Suppressor macrophage treated with lipopolysaccharide for 1 hour (primary cell): ENCODE data around the gene C3orf20.

Source experiments
- DNase-seq, 3 donors: peaks; one replicate each; pipeline ENCODE4 v3.0.0-alpha.2; 2020 to 2022

Gene C3orf20

DNA sequence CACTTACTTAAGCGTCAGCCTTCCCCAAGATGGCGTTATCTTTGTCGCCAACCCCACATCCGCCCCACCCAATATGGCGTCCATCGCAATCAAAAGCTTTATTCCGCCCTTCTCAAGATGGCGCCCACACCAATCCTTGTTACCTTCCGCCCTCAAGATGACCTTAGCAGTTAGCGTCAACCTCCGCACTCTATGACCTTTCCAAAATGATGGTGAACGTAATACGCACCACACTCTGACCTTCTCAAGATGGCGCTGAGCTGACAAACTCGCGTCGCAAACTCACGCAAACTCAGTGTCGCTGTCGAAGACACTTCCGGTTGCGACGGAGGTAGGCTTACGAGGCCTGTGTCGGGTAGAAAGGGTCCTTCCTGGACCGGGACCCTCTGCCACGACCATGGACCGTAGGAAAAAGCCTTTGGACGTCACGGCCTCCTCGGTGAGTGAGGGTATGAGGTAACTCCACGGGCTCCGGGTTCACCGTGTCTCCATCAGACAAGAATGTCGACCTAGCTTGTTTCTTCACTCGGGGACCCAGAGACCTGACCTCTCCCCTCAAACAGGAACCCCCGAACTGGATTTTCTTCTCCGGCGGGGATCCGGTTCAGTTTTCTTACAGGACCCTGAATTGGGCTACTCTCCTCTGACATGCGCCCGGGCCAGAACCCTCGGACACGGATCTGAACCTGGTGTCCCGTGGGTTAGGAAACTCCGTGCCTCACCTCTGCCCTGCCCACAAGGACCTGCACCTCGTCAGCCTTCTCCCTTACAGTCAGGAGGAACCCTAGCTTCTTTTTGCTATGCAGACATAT is 23.3 kb upstream of the C3orf20 start, which contains the start of gene CCDC174:
TSS of gene CCDC174 (plus strand) at position 323 of the 812 bp plus-strand sequence. CDS start at position 398, 75 bp downstream.
- DNase-seq = peak; percentile 97 to 99 (median 99)

DNA sequence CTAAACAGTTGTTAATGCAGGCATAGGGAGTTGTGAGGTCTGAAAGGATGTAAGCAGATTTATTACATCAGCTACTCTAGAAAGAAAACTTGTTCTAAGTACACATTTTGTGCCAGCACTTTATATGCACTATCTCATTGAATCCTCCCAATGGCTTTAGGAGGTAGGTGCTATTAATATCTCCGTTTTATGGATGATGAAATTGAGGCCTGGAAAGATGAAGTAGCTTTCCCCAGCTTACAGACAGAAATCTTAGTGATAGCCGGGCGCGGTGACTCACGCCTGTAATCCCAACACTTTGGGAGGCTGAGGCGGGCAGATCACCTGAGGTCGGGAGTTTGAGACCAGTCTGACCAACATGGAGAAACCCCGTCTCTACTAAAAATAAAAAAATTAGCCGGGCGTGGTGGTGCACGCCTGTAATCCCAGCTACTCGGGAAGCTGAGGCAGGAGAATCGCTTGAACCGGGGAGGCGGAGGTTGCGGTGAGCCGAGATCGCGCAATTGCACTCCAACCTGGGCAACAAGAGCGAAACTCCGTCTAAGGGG is 22.5 kb upstream of the C3orf20 start:
- DNase-seq = peak; percentile 12 to 44 (median 30)

DNA sequence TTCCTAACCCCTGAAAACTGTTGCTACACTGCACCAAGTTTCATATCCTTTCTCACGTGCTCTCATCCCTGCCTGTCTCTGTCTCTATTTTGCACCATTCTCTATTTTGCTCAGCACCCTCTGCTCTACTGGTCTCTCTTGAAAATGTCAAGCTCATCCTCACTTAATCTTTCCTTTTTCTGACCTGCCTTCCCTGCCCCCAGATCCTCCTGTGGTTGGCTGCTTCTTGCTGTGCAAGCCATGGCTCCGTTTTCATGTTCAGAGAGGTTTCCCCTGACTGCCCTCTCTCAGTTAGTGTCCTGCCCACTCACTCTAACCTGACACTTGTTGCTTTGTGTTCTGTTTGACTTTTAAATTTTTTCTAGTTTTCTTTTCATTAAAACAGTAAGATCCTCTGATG is 17.4 kb upstream of the C3orf20 start:
- no peak for DNase-seq

DNA sequence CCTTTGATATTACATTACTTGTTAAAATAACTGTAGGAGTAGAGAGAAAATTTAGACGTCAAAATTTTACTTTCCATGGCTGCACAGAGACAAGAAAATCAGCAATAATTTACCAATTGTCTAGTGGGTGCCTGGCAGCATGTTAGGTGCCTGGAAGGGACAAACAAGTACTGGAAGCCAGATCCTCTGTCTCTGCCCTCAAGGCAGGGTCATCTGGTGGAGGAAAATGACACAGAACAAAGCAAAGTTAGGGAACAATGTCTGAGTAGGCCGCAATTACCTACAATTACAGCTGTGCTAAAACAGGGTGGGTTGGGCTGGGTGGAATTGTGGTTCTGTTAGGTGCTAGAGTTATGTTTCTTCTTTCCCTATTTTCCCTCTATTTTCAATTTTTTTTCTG is 16.0 kb upstream of the C3orf20 start:
- DNase-seq = no peak

DNA sequence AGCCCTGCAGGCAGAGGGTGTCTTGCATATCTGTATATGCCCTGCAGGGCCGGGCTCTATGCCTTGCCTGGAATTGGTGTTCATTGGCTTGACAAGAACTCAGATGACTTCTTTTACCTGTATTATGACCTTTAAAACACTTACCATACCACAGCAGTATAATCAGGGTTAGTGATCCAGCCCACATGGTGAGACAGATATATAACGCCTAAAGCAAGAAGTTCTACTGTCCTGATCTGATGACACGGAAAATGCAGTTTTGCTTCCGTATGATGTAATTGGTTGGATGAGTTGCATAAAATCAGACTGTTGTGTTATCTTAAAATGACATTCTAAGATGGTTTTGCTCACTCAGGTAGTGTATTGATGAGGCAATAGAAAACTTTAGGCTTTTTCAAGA is 14.0 kb upstream of the C3orf20 start:
- DNase-seq = no peak

DNA sequence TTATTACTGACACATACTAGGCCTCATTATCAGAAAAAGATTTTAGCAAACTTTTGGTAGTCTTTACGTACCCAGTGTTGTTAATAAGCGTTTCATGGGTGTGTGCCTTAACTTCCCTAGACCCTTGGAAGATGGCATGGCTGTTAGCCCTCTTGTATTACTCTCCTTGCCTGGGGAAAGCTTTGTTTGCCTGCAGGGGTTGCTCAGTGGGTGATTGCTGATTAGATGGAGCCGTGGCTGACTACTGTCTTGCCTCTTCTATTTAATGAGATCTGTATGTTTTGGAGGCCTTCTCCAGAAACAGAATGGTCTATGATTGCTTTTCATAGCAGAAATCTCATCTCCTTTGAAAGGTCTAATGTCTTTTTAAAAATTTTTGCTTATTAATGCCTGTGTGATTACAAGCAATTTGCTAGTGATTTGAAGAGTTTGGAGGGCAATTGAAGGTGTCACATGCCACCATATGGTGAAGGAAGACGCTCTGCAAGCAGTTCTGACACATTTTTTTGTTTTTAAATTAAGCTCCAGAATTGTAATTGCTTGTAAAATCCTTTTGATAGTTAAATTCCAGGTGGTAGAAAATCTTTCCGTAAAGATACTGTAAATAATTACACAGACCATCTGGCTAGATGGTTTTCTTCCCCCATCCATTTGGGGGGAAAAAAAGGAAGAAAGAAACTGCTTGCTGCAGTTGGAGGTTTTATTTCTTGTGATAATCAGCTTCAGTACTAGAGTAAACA is 11.4 kb upstream of the C3orf20 start:
- no peak for DNase-seq

DNA sequence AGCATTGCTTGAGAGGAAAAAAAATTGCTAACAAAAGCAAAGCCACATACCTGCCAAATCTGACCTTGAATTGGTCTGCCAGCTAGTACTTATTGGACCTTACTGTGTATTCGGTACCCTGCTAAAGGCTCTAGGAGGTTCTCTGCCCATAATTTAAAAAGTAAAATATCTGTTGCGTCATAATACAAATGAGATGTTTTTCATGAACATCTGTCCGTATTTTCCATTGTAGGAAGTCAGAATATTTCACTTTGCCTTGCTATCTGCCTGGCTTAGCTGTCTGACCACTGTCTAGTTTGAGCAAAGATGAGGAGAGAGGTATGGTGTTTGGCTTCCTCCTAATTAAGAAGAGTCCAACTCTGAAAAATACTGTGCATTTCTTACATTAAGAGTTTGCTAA is 10.8 kb upstream of the C3orf20 start:
- DNase-seq = no peak

DNA sequence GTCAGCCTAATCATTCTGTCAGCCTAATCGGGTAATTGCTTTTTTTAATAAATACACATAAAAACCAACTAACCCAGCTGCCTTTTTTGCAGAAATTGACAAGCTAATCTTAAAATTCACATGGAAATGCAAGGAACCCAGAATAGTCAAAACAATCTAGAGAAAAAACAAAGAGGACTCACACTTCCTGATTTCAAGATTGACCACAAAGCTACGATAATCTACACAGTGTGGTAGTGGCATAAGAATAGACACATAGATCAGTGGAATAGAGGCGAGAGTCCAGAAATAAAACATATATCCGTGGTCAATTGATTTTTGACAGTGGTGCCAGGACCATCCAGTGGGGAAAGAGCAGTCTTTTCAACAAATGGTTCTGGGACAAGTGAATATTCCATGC is 2.4 kb upstream of the C3orf20 start:
- DNase-seq = no peak

DNA sequence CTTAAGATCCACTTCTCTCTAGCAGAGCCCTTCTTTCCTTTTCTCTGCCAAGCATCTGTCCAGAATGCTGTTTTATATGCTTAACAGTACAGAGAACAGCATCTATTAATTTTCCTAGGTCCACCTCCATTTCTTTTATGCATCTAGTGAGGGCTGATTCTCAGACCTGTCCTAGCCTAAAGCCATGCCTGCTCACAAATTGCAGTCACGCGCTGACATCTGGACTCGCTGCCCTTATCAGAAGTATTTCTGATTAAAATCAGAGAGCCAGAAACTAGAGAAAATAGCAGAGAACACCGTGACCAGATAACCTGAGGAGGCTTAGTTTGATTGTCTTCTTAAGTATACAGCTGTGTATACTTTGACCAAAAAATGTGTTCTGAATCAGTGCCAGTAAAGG is 1.9 kb downstream of the C3orf20 start:
- no peak for DNase-seq

DNA sequence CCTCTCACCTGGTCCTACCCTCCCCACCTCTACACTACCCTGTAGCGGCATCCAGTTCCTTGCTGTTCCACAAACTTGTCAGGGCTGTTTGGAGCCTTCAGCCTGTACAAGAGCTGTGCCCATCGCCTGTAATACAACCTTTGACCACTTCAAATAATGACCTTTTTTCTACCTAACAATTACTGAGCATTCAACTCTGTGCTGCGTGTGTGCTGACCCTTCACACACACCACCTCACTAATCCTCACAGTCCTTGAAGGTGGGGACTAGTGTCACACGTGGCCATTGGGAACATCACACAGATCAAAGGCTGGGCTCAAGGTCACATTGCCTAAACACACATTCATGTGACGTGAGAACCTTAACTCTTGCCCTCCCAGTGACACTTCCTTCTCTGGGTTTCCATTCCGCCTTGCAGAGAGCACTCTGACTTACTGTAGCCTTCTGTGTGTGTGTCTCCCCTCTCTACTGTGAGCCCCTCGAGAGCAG is 3.1 kb downstream of the C3orf20 start:
- no peak for DNase-seq

DNA sequence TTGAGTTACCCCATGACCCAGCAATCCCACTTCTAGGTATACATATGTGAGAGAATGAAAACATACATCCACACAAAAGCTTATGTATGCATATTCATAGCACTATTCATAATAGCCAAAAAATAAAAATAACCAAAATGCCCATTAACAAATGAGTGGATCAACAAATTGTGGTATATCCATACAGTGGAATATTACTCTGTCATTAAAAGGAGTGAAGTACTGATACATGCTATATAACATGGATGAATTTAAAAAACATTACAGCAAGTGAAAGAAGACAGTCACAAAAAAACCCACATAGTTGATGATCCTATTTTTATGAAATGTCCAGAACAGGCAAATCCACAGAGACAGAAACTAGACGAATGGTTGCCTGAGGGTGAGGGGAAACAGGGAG is 5.2 kb downstream of the C3orf20 start:
- DNase-seq = no peak

DNA sequence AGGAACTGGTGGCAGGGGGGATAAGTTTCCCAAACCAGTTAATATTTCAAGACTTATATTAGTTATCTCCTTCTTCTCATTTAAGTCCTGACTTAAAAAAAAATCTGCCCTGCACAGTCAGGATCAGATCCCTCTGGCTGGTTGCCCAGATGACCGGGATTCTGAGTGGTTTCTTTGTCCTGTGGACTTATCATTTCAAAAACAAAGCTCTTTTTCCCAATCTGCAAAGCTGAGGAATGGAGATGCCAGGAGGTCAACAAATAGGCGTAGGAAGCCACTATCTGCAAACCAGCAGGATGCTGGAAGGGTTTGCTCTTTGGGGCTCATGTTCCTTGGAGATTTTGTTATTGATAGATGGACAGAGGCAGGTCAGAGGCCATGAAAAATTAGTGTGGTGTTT is 5.8 kb downstream of the C3orf20 start:
- DNase-seq = no peak

DNA sequence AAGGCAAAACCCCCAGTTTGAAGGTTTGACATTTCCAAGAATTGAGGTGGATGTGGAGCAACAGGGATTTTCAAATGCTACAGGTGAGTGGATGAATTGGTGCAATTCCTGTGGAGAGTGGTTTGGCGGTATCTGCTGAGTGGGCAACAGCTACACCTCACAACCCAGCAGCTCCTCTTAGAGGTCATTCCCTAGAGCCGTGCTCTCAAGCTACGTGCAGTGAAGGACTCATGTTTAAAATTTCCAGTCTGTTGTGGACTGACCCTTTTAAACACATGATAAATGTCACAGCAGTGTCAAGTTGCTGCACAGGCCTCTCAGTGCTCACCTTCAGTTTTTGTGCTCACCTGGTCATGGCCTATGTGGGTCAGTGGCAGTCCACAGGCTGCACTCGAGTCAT is 9.5 kb downstream of the C3orf20 start:
- no peak for DNase-seq

DNA sequence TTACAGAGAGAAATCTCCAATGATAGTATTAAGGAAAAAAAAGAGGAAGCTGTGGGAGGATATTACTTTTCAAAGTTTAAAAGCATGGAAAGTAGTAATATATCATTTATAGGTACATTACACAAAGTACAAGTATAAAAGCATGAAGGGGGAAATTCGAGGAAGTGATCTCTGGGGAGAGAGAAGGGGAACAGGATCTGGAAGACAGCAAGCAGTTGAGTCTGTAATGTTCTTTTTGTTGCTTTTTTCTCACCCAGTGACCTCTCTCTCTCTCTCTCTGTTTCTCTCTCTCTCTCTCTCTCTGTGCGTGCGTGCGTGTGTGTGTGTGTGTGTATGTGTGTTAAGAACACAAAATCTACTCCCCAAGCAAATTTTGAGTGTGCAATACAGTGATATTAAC is 10.2 kb downstream of the C3orf20 start:
- DNase-seq = peak; percentile 11 to 36 (median 25)

DNA sequence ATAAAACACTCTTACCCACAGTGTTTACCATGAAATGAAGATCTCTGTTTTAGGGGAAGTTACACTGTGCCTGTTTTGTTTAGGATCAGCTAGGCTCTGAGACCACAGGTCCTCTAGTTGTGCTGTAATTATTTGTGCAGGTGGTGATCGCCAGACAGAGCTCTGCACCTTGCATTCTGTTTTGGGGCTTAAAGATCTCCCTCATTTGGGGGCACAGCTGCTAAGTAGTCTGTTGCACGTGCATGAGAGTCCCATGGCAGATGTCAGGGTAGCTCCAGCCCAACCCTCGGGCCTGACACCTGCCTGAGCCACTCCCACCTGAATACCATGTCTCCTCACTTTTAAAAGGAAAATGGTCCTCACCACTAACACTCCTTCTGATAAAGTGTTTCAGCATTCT is 12.4 kb downstream of the C3orf20 start:
- DNase-seq = no peak

DNA sequence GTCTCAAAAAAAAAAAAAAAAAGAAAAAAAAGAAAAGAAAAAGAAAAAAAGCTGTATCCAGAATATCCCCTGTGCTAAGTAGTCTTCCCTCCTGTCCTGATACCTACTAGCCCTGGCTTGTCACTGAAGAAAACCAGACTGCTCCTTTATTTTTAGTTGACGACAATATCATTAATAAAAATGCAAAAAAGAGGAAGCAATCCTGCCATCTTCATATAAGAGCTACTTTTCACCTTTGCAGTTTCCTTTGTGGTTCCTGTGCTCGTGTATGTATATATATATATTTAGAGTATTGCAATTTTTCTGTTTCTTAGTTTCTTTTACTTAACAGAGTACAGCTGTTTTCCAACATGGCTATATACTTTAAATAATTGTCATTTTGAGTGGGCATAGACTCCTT is 13.6 kb downstream of the C3orf20 start:
- DNase-seq = no peak

DNA sequence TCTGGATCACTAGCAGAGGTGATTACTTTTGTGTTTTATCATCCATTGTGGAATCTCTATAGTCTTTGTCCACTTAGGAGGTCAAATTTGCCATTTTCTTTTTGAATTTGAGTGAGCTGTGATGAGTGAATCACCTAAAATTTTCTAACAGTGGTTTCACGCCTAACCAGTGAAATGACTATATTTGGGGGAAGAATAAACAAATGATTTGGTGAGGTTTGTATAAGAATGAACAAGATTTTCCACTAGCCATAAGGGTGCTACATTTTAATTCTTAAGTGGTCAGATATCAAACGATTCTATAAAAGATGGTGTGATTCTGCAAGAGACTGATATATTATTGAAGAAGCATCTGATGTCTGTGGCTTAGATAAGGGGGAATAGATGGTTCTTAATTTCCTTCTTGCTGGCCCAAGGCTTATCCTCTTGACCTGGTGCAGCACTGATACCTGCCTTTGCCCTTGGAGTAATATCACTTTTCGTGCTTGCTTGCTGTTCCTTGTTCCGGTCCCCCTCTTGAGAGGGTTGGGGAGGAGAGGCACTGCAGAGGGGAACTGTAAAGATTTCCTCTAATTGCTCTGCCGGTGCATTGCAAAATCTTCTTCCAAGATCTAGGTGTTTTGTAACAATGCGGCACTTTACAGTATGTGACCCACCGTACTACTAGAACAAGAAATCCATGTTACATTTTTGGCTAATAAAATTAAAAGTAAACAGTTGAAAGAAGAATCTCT is 14.5 kb downstream of the C3orf20 start:
- peak in 1 of 3 donors; percentile 7 for DNase-seq

DNA sequence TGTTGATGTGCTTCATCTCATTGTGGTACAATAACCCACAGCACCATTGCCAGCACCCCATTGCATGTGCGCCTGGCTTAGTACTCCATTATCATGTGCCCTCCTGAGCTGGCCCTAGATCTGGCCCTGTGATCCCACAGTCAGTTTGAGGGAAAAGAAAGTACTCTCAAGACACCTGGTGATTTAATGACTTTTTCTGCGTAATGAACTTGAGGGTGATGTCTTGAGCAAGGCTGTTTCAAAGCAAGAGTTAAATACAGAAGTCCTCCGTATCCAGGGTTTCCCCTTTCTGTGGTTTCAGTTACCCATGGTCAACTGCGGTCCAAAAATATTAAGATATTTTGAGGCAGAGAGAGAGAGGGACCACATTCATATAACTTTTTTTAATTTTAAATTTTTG is 16.3 kb downstream of the C3orf20 start:
- DNase-seq = peak; percentile 66 to 79 (median 72)

DNA sequence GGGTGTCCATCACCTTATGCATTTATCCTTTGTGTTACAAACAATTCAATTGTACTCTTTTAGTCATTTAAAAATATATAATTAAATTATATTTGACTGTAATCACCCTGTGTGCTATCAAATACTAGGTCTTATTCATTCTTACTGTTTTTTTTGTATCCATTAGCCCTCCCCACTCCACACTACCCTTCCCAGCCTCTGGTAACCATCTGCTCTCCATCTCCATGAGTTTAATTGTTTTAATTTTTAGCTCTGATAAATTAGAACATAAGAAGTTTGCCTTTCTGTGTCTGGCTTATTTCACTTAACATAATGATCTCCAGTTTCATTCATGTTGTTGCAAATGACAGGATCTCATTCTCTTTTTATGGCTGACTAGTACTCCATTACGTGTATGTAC is 16.8 kb downstream of the C3orf20 start:
- DNase-seq = no peak

DNA sequence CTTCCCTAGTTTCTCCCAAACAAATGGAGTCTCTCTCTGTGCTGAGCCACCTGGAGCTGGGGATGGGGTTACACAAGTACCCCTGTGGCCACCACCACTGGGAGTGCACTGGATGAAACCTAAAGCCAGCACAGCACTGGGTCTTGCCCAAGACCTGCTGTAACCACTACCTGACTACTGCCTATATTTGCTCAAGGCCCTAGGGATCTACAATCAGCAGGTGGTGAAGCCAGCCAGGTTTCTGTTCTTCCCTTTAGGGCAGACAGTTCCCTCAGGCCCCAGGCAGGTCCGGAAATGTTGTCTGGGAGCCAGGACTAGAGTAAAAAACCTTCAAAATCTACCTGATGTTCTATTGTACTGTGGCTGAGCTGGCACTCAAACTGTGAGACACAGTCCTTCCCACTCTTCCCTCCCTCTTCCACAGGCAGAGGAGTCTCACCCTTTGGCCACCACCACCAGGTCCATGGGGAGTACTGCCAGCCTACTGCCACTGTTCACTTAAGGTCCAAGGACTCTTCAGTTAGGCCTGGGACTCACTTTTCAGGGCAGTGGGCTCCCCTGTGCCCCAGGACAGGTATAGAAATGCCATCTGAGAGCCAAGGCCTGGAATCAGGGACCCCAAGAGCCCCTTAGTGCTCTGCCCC is 23.8 kb downstream of the C3orf20 start:
- DNase-seq = no peak

DNA sequence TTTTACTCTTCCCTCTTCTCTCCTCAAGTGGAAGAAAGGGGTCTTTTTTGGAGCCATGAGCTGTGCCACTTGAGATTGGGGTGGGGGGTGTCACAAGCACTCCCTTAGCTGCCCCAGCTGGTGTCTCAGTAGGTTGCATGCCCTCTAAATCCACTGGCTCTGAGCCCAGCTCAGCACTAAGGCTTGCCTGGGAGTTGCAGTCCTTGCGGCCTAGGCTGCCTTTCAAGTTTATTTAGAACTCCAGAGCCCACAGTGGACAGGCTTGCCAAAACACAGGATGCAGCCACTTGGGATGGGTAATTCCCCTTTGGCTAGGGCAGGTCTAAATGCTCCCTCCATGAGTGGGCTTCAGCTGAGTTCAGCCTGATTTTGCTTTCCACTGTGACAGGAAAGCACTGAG is 24.7 kb downstream of the C3orf20 start:
- DNase-seq = no peak

DNA sequence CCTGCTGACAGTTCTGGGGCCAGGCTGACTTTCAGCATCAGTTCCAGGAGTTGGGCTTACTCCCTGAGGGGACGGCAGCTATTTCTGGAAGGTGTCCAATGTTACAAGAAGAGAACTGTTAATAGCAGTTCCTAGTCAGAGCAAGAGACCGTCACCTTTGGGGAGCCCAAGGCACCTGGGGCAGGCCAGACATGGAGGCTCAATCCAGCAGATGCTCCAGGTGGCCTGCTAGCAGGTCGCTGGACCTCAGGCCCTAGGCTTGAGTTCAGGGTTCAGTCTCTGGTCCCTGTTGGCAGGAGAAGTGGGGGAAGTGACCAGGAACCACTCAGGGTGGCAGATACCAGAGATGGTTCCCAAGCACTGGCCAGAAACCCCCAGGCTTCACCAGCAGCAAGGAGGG is 25.9 kb downstream of the C3orf20 start:
- no peak for DNase-seq

DNA sequence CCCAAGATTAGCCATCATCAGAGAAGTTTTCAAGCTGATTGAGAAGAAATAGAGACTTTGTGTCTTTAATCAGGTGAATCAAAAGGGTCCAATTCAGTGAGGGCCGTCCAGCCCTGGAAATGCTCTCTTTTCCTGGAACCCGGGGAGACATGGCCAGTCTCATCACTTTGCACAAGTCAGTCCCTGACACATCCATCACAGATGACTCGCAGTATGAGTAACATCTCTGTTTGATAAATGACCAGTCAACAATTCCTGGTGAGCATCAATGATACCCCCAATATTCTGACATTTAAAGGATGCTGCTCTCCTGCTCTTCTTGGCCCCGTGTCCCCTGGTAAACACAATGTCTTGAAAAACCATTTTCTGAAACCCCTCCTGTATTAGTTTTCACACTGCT is 26.7 kb downstream of the C3orf20 start:
- DNase-seq = peak; percentile 6 to 23 (median 22)
